ENCODE measurements around the gene CNST. TPM values are rescaled to one million over a fixed set of nuclear protein-coding genes. Genes with fewer than 3 reads are reported as not detected.

Gene CNST
- total RNA-seq, 1 donor from 2014 or later, result 25.6 TPM

GRCh38 chr1:246608616-246609376 lies 42.5 kb downstream of the CNST start:
- H4K20me1 ChIP-seq (ENCODE audit: low read depth), result no peaks in the 10 kb centered on the region
- no peak overlapping the region for H3K4me3 Mint-ChIP-seq
- peaks cover 5% of the 10 kb centered on the region for H3K4me1 ChIP-seq
- H3K9ac ChIP-seq, result no peak overlapping the region
- TF ChIP-seq EZH2phosphoT487 (IDR thresholded peaks at IDR 0.05), result no peak
- no peaks in the 10 kb centered on the region for H3F3A ChIP-seq (ENCODE audit: low read depth)
- no peaks in the 10 kb centered on the region for H3K4me1 Mint-ChIP-seq
- H2AFZ ChIP-seq (replicated peaks), result no peak overlapping the region
- H3K27ac Mint-ChIP-seq, result no peak overlapping the region
- peaks cover 26% of the 10 kb centered on the region for H3K79me2 ChIP-seq (ENCODE audit: low read depth)
- H3K36me3 ChIP-seq, result no peaks in the 10 kb centered on the region
- H3K27me3 ChIP-seq, result no peaks in the 10 kb centered on the region
- no peaks in the 10 kb centered on the region for H3K9me3 ChIP-seq (ENCODE audit: low read depth)
- no peak overlapping the region for H3K27ac ChIP-seq
- H3K4me3 ChIP-seq, result no peak overlapping the region
- peak; percentile 35 for DNase-seq (ENCODE audit: low spot score)
- no peaks in the 10 kb centered on the region for H3K27me3 Mint-ChIP-seq (ENCODE audit: insufficient read depth, low read depth)
- H3K4me2 ChIP-seq, result no peak overlapping the region
- H3K36me3 Mint-ChIP-seq, result peaks cover 8% of the 10 kb centered on the region
- peaks cover 15% of the 10 kb centered on the region for H3K9me3 Mint-ChIP-seq

- Histone ChIP-seq H2AFZ (replicated peaks) (no peak overlapping the region), H3K9ac (no peak overlapping the region), H3K4me2 (no peak overlapping the region), H3K27ac (no peak overlapping the region), H3K4me1 (peaks cover 5% of the 10 kb centered on the region), H3F3A (ENCODE audit: low read depth) (no peaks in the 10 kb centered on the region), H3K36me3 (no peaks in the 10 kb centered on the region), H3K4me3 (no peak overlapping the region), H3K27me3 (no peaks in the 10 kb centered on the region), H4K20me1 (ENCODE audit: low read depth) (no peaks in the 10 kb centered on the region), H3K79me2 (ENCODE audit: low read depth) (peaks cover 18% of the 10 kb centered on the region), H3K9me3 (ENCODE audit: low read depth) (no peaks in the 10 kb centered on the region)
- Mint-ChIP-seq H3K36me3 (peaks cover 8% of the 10 kb centered on the region), H3K9me3 (peaks cover 13% of the 10 kb centered on the region), H3K27ac (no peak overlapping the region), H3K27me3 (ENCODE audit: insufficient read depth, low read depth) (no peaks in the 10 kb centered on the region), H3K4me3 (no peak overlapping the region), H3K4me1 (no peaks in the 10 kb centered on the region)
- DNase-seq (ENCODE audit: low spot score), result no peak
- TF ChIP-seq EZH2 (IDR thresholded peaks at IDR 0.05) (no peak), EZH2phosphoT487 (IDR thresholded peaks at IDR 0.05) (no peak)
- TF ChIP-seq, protein P1, sequence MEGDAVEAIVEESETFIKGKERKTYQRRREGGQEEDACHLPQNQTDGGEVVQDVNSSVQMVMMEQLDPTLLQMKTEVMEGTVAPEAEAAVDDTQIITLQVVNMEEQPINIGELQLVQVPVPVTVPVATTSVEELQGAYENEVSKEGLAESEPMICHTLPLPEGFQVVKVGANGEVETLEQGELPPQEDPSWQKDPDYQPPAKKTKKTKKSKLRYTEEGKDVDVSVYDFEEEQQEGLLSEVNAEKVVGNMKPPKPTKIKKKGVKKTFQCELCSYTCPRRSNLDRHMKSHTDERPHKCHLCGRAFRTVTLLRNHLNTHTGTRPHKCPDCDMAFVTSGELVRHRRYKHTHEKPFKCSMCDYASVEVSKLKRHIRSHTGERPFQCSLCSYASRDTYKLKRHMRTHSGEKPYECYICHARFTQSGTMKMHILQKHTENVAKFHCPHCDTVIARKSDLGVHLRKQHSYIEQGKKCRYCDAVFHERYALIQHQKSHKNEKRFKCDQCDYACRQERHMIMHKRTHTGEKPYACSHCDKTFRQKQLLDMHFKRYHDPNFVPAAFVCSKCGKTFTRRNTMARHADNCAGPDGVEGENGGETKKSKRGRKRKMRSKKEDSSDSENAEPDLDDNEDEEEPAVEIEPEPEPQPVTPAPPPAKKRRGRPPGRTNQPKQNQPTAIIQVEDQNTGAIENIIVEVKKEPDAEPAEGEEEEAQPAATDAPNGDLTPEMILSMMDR (IDR thresholded peaks at IDR 0.05), result no peak
Measured at GRCh38 chr1:246609632-246610031, 43.4 kb downstream of the CNST start.

DNA sequence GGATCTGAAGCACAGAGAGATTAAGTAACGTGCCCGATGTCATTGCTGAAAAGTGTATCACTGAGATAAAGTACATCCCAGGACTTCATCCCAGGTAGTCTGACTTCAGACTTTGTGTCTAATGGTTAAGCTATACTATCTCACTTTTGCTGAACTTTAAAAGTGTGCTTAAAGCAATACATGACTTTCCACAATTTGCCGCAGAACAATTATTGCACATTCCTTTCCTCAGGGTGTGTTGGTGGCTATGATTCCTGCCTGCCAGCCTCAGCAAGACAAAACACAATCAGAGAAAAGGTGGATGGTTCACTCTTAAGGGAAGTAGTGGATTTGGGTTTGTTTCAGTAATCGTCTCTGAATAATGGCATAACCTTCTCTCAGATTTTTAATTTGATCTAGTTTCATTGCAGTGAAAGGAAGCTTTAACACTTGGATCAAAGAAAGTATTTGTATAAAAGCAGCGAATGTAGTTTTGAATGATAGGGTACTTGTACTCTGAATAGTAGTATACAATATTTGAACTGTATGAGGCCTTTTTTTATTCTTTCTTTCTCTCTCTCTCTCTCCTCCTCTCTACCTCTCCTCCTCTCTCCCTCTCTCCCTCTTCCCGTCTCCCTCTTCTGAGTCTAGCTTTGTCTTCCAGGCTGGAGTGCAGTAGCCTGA lies 47.0 kb downstream of the CNST start:
- no peaks in the 10 kb centered on the region for H4K20me1 ChIP-seq (ENCODE audit: low read depth)
- H3K79me2 ChIP-seq (ENCODE audit: low read depth), result peaks cover 10% of the 10 kb centered on the region
- H3K9ac ChIP-seq, result no peak overlapping the region
- Mint-ChIP-seq H3K27me3 (ENCODE audit: insufficient read depth, low read depth) (no peaks in the 10 kb centered on the region), H3K4me1 (peaks cover 9% of the 10 kb centered on the region), H3K9me3 (no peaks in the 10 kb centered on the region), H3K27ac (peak overlapping the region; percentile 16), H3K36me3 (peaks cover 3% of the 10 kb centered on the region), H3K4me3 (no peak overlapping the region)
- H3K4me2 ChIP-seq, result no peak overlapping the region
- H3K4me1 ChIP-seq, result peaks cover 15% of the 10 kb centered on the region
- no peak for DNase-seq (ENCODE audit: low spot score)
- no peak overlapping the region for H3K27ac ChIP-seq
- H3F3A ChIP-seq (ENCODE audit: low read depth), result no peaks in the 10 kb centered on the region
- no peak overlapping the region for H2AFZ ChIP-seq (replicated peaks)
- H3K9me3 ChIP-seq (ENCODE audit: low read depth), result no peaks in the 10 kb centered on the region
- H3K36me3 ChIP-seq, result no peaks in the 10 kb centered on the region
- TF ChIP-seq, protein P1 (IDR thresholded peaks at IDR 0.05), result no peak
- no peak for TF ChIP-seq EZH2phosphoT487 (IDR thresholded peaks at IDR 0.05)
- no peak for TF ChIP-seq EZH2 (IDR thresholded peaks at IDR 0.05)
- no peaks in the 10 kb centered on the region for H3K27me3 ChIP-seq
- no peak overlapping the region for H3K4me3 ChIP-seq

DNA sequence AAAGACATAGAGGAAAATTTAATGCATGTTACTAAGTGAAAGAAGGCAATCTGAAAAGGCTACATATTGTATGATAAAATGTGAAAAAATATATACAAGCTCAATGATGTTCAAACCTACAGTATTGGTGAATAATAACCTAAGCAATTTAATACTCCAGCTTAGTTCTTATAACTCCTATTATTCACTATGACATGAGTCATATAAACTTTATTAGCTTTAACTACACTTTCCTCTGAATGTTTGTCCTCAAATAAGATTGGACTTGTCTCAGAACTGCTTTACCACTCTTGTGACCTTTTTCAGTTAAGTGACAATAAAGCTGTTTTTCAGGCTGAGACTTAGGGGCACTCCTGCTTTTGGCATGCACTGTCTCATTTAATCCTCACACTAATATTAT lies 50.9 kb downstream of the CNST start:
- Mint-ChIP-seq H3K27ac (no peak overlapping the region), H3K9me3 (no peaks in the 10 kb centered on the region), H3K4me1 (peaks cover 12% of the 10 kb centered on the region), H3K36me3 (peaks cover 4% of the 10 kb centered on the region), H3K27me3 (ENCODE audit: insufficient read depth, low read depth) (peaks cover 2% of the 10 kb centered on the region), H3K4me3 (no peak overlapping the region)
- H4K20me1 ChIP-seq (ENCODE audit: low read depth), result peaks cover 3% of the 10 kb centered on the region
- no peaks in the 10 kb centered on the region for H3K36me3 ChIP-seq
- no peak overlapping the region for H2AFZ ChIP-seq (replicated peaks)
- no peak overlapping the region for H3K4me2 ChIP-seq
- no peak overlapping the region for H3K9ac ChIP-seq
- no peaks in the 10 kb centered on the region for H3F3A ChIP-seq (ENCODE audit: low read depth)
- TF ChIP-seq EZH2phosphoT487 (IDR thresholded peaks at IDR 0.05), result no peak
- no peak for TF ChIP-seq EZH2 (IDR thresholded peaks at IDR 0.05)
- TF ChIP-seq, protein P1 (IDR thresholded peaks at IDR 0.05), result no peak
- H3K4me3 ChIP-seq, result no peak overlapping the region
- no peaks in the 10 kb centered on the region for H3K9me3 ChIP-seq (ENCODE audit: low read depth)
- H3K27me3 ChIP-seq, result no peaks in the 10 kb centered on the region
- H3K4me1 ChIP-seq, result peaks cover 15% of the 10 kb centered on the region
- no peak for DNase-seq (ENCODE audit: low spot score)
- H3K27ac ChIP-seq, result no peak overlapping the region
- H3K79me2 ChIP-seq (ENCODE audit: low read depth), result no peaks in the 10 kb centered on the region

Measured in neural progenitor cell (in vitro differentiated cells).